ENCODE data around the gene CSNK1D.

DNA sequence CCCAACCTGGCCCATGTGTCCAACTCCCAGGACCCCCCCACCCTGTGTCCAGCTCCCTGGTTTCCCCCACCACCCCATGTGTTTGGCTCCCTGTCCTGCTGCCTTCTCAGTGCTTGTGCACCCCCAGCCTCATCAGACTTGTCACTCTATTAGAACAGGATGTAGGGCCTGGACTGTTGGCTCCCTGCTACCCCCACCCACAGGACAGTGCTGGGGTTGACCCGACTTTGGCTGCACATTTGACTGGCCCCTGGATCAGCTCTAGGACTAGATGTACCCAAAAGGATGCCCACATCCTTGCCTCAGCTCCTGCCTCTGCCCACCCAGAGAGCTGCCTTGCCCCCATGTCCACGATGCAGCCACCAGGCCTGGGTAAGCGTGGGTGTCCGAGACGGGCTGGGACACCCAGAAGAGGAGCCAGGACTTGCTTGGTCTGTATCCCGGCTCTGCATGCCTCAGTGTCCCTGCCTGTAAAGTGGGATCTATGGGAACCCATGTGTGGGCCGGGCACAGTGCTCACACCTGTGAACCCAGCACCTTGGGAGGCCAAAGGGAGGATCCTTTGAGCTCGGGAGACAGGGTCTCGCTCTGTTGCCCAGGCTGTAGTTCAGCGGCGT is 59.4 kb downstream of the CSNK1D start:
- TF ChIP-seq POLR2A (IDR thresholded peaks at IDR 0.05) (no peak), POLR2AphosphoS5 (IDR thresholded peaks at IDR 0.05) (no peak)
- TF ChIP-seq, protein P1, sequence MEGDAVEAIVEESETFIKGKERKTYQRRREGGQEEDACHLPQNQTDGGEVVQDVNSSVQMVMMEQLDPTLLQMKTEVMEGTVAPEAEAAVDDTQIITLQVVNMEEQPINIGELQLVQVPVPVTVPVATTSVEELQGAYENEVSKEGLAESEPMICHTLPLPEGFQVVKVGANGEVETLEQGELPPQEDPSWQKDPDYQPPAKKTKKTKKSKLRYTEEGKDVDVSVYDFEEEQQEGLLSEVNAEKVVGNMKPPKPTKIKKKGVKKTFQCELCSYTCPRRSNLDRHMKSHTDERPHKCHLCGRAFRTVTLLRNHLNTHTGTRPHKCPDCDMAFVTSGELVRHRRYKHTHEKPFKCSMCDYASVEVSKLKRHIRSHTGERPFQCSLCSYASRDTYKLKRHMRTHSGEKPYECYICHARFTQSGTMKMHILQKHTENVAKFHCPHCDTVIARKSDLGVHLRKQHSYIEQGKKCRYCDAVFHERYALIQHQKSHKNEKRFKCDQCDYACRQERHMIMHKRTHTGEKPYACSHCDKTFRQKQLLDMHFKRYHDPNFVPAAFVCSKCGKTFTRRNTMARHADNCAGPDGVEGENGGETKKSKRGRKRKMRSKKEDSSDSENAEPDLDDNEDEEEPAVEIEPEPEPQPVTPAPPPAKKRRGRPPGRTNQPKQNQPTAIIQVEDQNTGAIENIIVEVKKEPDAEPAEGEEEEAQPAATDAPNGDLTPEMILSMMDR (IDR thresholded peaks at IDR 0.05), result no peak

Data from suprapubic skin (tissue), 4 donors.